Hematopoietic multipotent progenitor cell treated with erythropoietin and hydrocortisone succinate and interleukin-3 and kit ligand, for 15 days (in vitro differentiated cells): ENCODE measurements around the gene RAB7B.
"Not testable (repeated sequence)": the region's sequence is repeated elsewhere in the genome, so short reads cannot be mapped to it uniquely, and the experiment has no call there.

Experiments
- DNase-seq: peaks from one replicate; pipeline ENCODE4 v3.0.0-alpha.2; 2015; ENCODE audit warnings: low spot score

The RAB7B gene

GRCh38 chr1:206002871-206003801 lies at the start of gene RAB7B:
TSS of gene RAB7B (minus strand) at chr1:206003395. CDS start at chr1:205994135, 9,260 bp downstream.
- no peak for DNase-seq

GRCh38 chr1:206052231-206052865 lies 49.2 kb upstream of the RAB7B start:
- DNase-seq = not testable (repeated sequence)

- no peak for DNase-seq
Measured at GRCh38 chr1:206050655-206051235, 47.5 kb upstream of the RAB7B start.

- DNase-seq = no peak
Measured at GRCh38 chr1:206049919-206050600, 46.9 kb upstream of the RAB7B start.

- no peak for DNase-seq
Measured at GRCh38 chr1:206049293-206049692, 46.1 kb upstream of the RAB7B start.

GRCh38 chr1:206048582-206048981 lies 45.4 kb upstream of the RAB7B start:
- no peak for DNase-seq

- DNase-seq = no peak
Measured at GRCh38 chr1:206047271-206047670, 44.1 kb upstream of the RAB7B start.

- DNase-seq = no peak
Measured at GRCh38 chr1:206041640-206042039, 38.4 kb upstream of the RAB7B start.

GRCh38 chr1:206040328-206040727 lies 37.1 kb upstream of the RAB7B start:
- DNase-seq = no peak

GRCh38 chr1:206039046-206039973 lies 36.1 kb upstream of the RAB7B start:
- no peak for DNase-seq

GRCh38 chr1:206037581-206037980 lies 34.4 kb upstream of the RAB7B start:
- DNase-seq = no peak

- no peak for DNase-seq
Measured at GRCh38 chr1:206036663-206037455, 33.7 kb upstream of the RAB7B start.

- peak; percentile 6 for DNase-seq
Measured at GRCh38 chr1:206035027-206035426, 31.8 kb upstream of the RAB7B start.

GRCh38 chr1:206032380-206033140 lies 29.4 kb upstream of the RAB7B start:
- no peak for DNase-seq

- DNase-seq = peak; percentile 65
Measured at GRCh38 chr1:206030714-206031113, 27.5 kb upstream of the RAB7B start.

- DNase-seq = peak; percentile 42
Measured at GRCh38 chr1:206030191-206030590, 27.0 kb upstream of the RAB7B start.

GRCh38 chr1:206029484-206029883 lies 26.3 kb upstream of the RAB7B start:
- no peak for DNase-seq

GRCh38 chr1:206025283-206025820 lies 22.2 kb upstream of the RAB7B start:
- no peak for DNase-seq

- peak; percentile 37 for DNase-seq
Measured at GRCh38 chr1:206023695-206024094, 20.5 kb upstream of the RAB7B start, which contains the start of gene CTSE. TSS of gene CTSE (minus strand) at chr1:206023895. CDS start at chr1:206023791, 104 bp downstream.
